Epithelial cell of esophagus (primary cell): ENCODE data around the gene SMAD4.
"Not testable (repeated sequence)": the region's sequence is repeated elsewhere in the genome, so short reads cannot be mapped to it uniquely, and the experiment has no call there.

Experiments used
- DNase-seq: peaks from one replicate; pipeline ENCODE4 v3.0.0; 2010; ENCODE audit warnings: low read depth
- H3K4me3 ChIP-seq: 2 replicates; pipeline ENCODE4 v1.5.1; 2011; ENCODE audit warnings: mild to moderate bottlenecking, low read length, control low read depth
- TF ChIP-seq, protein P1 (sequence below): IDR thresholded peaks from 2 replicates; pipeline ENCODE4 v1.5.1; 2011; ENCODE audit warnings: low read depth, mild to moderate bottlenecking, low read length, control low read depth, inconsistent platforms; ENCODE audit not compliant: insufficient read depth; ENCODE audit errors: missing control alignments

The SMAD4 gene

GRCh38 chr18:50989711-50990110 is 40.3 kb upstream of the SMAD4 start:
- H3K4me3 ChIP-seq, result no peak overlapping the region
- TF ChIP-seq, protein P1, sequence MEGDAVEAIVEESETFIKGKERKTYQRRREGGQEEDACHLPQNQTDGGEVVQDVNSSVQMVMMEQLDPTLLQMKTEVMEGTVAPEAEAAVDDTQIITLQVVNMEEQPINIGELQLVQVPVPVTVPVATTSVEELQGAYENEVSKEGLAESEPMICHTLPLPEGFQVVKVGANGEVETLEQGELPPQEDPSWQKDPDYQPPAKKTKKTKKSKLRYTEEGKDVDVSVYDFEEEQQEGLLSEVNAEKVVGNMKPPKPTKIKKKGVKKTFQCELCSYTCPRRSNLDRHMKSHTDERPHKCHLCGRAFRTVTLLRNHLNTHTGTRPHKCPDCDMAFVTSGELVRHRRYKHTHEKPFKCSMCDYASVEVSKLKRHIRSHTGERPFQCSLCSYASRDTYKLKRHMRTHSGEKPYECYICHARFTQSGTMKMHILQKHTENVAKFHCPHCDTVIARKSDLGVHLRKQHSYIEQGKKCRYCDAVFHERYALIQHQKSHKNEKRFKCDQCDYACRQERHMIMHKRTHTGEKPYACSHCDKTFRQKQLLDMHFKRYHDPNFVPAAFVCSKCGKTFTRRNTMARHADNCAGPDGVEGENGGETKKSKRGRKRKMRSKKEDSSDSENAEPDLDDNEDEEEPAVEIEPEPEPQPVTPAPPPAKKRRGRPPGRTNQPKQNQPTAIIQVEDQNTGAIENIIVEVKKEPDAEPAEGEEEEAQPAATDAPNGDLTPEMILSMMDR, result no peak
- no peak for DNase-seq

DNA sequence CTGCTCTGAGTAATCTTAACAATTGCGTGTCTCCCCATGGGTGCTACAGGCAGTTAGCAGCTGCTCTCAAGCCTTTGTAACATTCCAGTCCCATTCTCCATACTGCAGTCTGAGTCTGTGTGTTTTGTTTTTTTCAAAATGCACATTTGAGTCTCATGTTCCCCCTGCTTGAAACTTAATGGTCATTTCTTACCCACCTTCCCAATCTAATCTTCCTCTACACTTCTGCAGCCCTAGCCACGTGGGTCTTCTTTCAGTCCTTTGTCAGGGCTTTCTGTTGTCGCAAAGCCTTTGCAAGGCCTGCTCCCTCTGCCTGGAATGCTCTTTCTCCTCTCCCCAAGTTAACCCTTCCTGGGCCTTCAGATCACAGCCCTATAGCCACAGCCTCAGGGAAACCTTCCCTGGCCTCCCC is 37.7 kb upstream of the SMAD4 start:
- DNase-seq, result no peak
- no peak overlapping the region for H3K4me3 ChIP-seq
- TF ChIP-seq, protein P1, result no peak

DNA sequence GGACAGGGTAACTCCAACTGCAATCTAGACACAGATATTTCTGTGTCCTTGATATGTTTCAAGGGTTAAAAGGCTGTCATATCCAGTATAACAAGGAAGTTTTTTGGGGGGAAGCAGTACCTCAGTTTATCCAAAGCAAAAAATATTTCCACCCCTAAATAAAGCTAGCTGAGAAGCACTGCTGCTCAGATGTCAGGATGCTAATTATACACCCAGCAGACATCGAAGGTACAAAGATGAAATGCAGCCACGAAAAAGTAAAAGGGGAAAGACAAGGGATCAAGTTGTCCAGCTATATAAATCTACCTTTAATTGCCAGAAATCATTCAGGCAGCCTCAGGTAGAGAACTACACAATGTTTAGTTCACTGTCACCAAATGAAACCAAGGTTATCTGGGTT is 36.0 kb upstream of the SMAD4 start:
- H3K4me3 ChIP-seq, result no peak overlapping the region
- TF ChIP-seq, protein P1, result no peak
- no peak for DNase-seq

GRCh38 chr18:51003174-51003573 is 26.8 kb upstream of the SMAD4 start:
- DNase-seq, H3K4me3 ChIP-seq: not testable (repeated sequence)

- DNase-seq, result peak; percentile 72
- TF ChIP-seq, protein P1, result no peak
- no peak overlapping the region for H3K4me3 ChIP-seq
Observed at GRCh38 chr18:51006061-51006818, 23.8 kb upstream of the SMAD4 start.

GRCh38 chr18:51006948-51007789 is 22.8 kb upstream of the SMAD4 start:
- TF ChIP-seq, protein P1, result no peak
- H3K4me3 ChIP-seq, result no peak overlapping the region
- no peak for DNase-seq

DNA sequence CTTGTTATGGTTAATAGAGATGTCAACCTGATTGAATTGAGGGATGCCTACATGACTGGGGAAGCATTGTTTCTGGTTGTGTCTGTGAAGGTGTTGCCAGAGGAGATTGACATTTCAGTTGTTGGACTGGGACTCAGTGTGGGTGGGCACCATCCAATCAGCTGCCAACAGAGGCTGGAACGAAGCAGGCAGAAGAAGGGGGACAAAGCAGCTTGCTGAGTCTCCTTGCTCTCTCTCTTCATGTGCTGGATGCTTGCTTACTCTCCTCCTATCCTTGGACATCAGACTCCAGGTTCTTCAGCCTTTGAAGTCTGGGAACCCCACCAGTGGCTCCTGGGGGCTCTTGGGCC is 22.2 kb upstream of the SMAD4 start:
- TF ChIP-seq, protein P1, result no peak
- DNase-seq, result no peak
- no peak overlapping the region for H3K4me3 ChIP-seq
